GM18507 (cell line): ENCODE data around the gene UMOD.

Source experiments
- DNase-seq: peaks from one replicate; pipeline ENCODE4 v3.0.0; 2011; ENCODE audit warnings: low read depth; ENCODE audit not compliant: insufficient read length; ENCODE audit errors: extremely low spot score
- FAIRE-seq: peaks from 2 replicates; lab custom pipeline; 2011; peaks lifted over from hg19 to GRCh38; lab: Jason Lieb, UNC

Gene UMOD

DNA sequence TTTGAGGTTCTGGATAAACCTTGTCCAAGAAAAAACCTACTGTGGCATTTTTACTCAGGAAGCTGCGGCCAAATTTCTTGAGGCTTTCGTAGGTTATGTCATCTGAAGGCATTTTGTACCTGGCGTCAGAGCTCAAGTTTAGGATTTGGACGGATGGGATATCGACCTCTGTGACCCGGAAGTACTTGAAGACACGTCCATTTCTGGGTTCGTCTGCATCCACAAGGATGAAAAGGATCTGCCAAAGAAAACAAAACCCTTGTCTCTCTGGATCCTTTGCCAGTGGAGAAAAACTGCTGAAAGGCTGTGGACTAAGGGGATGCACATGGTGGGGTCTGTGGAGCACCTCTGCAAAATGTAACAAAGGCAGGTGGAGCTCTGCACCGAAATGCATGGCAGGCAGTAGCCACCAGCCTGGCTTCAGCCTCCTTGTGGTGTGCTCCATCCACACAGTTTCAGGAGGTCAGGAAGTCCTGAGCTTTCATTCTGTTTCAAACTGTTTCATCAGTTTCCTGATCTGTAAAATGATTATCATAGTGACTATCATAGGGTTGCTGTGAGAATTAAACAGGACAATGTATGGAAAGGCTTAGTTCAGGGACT, 17.0 kb upstream of the UMOD start:
- DNase-seq = no peak
- no peak for FAIRE-seq

DNA sequence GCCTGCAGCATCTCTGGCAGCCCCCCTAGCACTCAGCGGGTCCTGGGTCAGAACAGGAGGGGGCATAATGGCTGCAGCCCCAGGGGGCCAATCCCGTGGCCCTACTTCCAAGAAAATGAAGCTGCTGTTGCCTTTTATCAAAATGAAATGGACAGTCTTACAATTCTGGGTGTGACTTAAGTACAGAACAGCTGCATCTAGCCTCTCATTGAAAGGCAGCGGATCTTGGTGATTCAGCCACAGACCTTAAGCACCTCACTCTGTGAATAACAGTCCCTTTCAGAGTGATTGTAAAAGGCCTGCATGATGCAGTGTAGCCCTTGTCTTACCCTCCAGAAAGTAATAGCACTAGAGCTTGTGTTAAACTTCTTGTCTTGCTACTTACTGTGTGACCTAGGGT, 11.5 kb upstream of the UMOD start:
- FAIRE-seq = no peak
- no peak for DNase-seq

DNA sequence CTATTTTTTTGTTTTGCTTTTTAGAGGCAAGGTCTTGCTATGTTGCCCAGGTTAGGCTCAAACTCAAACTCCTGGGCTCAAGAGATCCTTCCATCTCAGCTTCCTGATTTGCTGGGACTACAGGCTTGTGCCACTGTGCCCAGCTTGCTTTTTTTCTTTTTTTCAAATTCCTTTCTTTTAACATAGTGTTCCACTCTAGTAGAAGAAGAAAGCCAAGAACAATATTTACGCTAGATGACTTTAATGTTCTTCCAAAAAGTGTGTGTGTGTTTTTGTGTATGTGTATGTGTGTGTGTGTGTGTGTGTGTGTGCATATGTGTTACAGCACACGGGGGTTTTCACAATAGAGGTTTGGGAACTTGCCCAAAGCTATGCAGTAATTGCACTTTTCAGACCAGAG, 10.7 kb upstream of the UMOD start:
- FAIRE-seq (no peak), DNase-seq (no peak)

DNA sequence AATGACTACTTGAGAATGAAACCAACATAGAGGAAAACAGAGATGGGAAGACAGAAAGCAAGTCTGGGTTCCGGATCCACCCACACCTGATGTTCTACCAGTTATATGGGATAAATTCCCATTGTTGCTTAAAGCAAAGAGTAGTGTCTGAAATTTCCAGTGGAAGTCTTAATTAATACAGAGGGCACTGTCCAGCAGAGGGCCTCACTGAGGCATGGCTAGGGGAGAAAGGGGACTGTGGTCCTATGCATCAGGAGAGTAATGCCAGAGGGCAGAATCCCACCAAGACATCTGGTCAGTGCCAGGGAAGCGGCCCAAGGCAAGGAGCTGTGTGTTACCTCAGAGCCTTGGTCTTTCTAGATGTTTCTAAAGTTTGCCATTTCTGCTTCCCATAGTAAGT, 7.5 kb upstream of the UMOD start:
- no peak for FAIRE-seq

DNA sequence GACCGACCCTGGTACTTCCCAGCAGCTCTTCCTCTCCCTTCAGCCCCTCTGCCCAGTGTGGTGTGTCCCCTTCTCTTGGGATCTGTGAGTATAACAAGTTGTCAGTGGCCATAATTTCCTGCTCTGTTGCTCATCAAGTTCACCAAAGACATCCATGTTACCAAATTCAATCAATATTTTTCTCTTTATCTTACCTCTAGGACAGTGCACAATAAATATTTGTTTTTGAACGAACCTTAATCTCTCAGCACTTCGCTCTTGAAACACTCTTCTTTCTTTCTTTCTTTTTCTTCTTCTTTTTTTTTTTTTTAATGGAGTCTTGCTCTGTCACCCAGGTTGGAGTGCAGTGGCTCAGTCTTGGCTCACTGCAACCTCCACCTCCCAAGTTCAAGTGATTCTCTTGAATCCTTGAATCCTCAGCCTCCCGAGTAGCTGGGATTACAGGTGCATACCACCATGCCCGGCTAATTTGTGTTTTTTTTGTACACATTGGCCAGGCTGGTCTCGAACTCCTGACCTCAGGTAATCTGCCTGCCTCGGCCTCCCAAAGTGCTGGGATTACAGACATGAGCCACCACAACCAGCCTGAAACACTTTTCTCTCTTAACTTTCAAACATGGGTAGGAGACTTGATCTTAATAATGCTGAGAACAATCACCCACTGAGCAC, 2.7 kb upstream of the UMOD start:
- FAIRE-seq = no peak
- DNase-seq = no peak

More for the DNA sequence above, 7.5 kb upstream of the UMOD start:
- DNase-seq = no peak

DNA sequence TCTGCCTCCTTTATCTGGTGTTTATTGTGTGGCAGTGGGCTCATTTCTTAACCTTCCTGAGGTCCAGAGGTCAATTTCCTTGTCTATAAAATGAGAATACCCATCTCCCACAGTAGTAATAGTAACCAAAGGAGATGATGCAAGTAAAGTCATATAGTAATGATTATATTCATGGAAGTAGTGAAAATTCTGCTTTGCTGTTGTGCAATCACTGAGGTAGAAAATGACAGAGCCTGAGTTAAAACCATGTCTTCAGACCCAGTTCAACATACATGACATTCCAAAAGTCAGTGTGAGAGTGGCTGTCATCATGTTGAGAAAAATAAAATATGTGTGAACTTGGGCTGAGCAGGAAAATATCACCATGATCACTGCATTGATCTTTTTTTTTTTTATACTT, 864 bp upstream of the UMOD start:
- FAIRE-seq (no peak), DNase-seq (no peak)

DNA sequence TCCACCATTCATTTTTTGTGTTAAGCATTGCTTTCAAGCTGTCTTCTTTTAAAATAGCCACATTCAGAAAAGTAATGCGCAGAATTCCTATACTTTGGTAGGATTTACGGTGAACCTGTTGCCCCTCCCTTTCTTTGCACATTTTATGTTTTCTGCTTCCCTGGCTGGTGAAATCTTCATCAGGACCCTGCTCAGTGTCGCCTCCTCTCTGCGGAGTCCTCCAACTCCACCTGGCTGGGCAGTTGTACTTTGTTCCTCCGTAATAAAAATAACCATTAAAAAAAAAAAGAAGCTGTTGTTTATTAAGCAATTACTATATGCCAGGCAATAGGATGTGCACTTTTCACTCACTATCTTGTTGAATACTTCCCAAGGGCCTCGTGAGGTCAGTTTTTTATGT, 2.9 kb downstream of the UMOD start:
- no peak for FAIRE-seq
- no peak for DNase-seq

DNA sequence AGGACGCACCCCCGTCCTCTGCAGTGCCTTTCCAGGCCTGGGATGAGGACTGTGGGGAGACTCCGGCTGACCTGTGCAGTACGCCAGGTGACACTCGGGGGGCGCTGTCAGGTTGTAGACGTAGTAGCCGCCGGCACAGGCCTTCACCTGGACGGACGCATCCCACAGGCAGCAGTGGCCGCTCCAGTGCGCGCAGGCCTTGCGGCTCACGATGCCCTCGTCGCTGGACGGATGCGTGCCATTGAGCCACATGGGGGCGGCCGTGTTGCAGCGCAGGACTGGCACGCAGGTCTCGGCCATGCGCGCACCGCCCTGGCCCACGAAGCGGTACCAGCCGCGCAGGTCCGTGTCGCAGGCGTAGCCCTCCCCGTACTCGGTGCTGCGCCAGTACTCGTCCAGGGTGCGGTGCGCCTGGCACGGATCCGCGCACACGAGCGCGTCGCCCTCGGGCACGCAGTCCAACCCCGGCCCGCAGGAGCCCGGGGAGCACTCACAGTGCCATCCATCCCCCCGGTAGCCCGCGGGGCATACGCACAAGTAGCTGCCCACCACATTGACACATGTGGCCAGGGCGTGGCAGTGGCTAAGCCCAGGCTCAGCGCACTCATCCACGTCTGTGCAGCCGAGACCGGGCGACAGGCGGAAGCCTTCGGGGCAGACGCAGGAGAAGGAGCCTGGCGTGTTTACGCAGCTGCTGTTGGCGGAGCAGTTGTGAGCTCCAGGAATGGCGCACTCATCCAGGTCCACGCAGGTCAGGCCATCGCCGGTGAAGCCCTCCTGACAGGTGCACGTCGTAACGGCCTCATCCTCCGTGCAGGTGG, 3.9 kb downstream of the UMOD start:
- FAIRE-seq (no peak), DNase-seq (no peak)

DNA sequence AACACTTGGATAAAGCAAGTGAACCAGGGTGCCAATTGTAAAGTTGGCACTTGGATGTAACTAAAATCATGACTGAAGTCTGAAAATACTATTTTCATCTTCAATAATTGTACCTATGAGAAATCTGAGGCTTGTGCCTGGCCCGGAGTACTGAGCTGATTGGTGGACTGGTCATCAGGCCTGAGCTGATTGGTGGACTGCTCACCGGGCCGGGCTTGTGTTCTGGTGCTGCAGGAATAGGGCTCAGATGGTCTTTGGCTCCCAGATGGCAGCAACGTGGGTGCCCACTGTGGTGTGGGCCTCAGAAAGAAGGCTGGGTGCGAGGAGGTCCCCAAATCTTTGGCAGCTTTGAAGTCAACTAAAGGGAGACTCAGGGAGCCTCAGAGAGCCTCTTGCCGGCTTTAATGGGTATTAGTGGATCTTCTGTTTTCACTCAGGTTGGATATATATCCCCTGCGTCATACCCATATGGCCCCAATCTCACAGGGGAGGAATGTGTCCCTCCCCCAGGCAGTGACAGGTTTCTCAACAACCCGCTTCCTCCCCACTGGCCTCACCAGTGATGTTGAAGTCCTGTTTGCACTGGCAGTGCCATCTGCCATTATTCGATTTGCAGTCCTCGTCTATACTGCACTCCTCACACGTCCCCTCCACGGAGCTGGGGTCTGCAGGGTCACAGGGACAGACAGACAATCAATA, 4.7 kb downstream of the UMOD start:
- no peak for DNase-seq
- no peak for FAIRE-seq

DNA sequence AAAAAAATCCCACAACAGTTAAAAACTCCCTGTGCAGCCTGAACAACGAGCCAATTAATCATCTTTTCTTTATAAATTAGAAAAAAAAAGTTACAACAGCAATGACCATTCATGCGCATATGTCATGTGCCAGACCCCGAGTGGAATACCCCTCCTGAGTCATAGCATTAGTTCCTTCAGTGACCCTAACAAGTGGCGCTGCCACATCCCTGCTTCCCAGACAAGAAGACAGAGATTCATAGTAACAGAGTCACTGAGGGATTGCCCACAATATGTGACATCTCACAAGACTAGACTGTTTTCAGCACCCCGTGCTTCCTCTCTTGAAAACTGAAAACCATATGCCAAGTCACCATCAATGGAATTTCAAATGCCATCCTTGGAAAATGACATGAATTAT, 7.9 kb downstream of the UMOD start:
- DNase-seq (no peak), FAIRE-seq (no peak)

DNA sequence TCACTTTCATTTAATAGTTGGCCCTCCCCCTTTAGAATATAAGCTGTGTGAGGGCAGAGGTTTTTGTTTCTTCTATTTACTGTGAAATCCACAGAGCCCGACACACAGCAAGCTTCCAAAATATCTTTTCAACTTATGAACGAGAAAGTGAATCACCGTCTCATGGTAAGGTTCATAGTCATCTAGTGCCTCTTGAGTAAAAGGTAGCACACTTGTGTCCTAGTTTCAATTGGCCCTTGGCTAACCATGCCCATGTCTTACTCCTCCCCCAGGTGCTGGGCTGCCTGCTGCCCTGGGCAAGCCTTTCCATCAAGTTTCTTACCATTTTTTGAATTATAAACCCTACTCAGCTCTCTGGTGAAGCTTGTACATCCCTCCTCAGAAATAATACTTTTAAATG, 12.8 kb downstream of the UMOD start:
- DNase-seq = no peak
- FAIRE-seq = no peak

DNA sequence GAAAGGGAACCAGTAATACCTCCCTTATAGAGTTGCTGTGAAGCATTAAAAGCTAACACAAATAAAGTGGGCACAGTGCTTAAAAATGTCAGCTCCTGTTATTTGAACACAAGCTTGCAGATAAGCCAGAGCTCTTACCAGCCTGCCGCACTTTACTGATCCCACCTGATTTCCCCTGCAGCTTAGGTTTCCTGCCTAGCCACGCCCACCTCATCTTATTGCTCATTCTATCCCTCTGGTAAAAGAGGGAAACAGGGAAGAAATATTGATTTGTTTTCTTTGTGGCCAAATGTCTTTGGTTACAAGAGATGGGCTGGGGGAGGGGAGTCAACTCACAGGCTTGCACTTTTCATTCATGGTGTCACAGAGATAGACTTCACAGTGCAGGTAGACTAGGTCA, 15.6 kb downstream of the UMOD start:
- DNase-seq (no peak), FAIRE-seq (no peak)

DNA sequence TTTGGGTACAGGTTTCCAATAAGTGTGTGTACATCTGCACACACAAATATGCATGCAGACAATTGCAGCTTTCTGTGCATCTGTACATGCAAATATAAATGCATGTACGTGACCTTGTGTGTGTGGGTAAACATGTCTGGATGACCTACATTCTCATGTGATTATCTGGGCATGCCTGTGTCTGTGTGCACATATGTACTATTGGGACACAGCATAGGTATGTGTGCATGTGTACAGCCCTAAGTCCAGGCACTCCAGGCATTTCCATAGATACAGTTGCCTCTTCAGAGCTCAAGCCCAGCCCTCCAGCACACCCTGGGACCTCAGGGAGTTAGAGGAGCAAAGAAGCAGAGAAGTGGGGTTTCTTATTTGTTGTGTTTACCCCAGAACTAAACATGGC, 18.1 kb downstream of the UMOD start:
- FAIRE-seq = no peak
- no peak for DNase-seq

DNA sequence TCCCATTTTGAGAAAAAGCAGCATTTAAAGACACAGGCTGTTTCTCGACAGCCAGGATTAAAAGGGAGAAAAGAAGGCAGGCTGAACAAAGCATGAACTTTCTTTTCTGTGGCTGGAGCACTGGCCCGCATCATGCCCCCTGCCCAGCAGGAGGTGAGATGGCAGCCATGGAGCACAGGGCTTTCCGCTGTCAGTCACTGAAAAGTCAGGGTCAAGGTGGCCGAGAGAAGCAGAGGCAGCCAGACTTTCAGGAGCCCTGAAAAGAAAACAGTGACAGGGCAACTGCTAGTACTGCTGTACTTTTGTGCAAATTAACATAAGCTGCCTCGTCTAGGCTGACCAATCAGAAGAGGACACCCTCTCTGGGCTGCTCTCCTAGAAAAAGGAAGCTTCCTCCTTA, 19.4 kb downstream of the UMOD start:
- DNase-seq (no peak), FAIRE-seq (no peak)

DNA sequence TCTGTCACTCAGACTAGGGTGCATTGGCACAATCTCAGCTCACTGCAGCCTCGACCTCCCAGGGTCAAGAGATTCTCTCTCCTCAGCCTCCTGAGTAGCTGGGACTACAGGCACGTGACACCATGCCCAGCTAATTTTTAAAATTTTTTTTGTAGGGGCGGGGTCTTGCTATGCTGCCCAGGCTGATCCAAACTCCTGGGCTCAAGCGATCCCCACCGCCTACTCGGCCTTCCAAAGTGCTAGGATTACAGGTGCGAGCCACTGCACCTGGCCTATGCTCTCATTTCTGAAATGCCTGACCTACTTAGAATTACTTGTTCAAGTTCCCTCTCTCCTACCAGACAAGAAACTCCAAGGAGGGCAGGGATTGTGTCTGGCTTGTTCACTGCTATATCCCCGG, 20.1 kb downstream of the UMOD start:
- FAIRE-seq (no peak), DNase-seq (no peak)

DNA sequence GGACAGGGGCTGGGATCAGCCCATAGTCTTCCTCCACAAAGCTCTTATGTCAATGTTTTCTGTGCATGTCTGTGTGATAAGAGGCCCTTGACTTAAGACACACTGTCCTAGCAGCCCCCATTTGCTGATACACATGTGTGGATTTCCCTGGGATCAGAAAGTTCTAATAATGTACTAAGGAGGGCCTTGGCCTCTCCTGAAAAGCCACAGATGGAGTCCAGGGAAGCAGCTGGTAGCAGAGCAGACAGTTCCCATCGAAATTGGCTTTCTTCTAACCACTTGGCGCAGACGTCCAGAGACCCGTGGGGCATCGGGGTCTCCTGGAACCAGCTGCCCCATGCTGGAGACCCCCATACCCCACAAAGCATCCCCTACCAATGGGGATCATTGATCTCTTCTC, 20.9 kb downstream of the UMOD start:
- DNase-seq = no peak
- no peak for FAIRE-seq

DNA sequence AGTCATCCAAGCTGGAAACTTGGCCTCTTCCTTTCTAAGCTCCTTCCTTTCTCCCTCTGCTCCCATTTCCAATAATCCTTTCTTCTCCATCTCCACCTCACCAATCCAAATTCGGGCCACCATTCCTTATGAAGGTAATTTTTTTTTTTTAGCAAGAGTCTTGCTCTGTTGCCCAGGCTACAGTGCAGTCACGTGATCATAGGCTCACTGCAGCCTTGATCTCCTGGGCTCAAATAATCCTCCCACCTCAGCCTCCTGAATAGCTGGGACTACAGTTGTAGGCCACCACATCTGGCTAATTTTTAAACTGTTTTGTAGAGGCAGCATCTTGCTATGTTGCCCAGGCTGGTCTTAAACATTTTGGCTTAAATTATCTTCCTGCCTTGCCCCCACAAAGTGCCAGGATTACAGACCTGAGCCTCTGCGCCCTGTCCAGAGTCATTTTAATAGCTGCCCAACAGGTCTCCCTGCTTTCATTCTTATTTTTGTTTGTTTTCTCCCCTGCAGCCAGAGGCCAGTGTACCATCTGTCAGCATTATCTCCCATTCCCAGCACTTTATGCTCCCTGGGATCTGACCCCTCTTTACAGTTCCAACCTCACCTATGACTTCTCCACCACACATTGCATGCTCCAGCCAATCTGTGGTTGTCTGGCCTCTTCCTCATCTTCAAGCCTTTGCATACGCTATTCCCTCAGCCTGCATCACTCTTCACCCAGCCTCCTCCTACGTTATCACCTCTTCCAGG, 22.9 kb downstream of the UMOD start:
- DNase-seq = no peak
- FAIRE-seq = no peak

DNA sequence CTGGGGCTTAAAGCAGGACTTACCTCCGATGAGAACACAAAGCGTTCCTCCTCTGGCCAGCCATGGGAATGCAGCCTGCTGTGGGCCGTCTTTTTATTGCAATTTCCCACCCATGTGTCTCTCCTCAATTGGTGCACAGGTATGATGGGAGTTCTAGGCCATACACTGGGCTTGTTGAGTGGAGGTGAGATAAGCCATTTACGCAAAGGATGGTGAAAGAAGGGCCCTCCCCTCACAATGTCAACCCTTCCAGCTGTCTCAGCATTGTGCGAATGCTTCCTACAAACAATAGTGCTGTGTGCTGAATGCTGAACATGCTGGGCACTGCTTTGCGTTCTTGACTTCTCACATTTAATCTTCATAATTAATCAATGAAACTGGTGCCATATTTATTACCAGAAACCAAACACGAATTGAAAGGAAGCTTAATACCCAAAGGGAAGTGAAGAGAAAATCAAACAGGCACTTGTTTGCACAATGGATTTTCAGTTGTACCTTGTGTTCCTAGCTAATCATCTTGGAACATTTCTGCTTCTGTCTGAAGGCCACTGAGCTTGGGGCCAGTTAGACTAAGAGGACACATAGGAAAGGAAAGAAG, 25.0 kb downstream of the UMOD start, which contains the start of gene GP2:
Gene GP2, minus strand, starts transcription at position 70 of the 598 bp plus-strand sequence. CDS start 1,082 bp downstream, outside the sequence.
- FAIRE-seq (no peak), DNase-seq (no peak)

DNA sequence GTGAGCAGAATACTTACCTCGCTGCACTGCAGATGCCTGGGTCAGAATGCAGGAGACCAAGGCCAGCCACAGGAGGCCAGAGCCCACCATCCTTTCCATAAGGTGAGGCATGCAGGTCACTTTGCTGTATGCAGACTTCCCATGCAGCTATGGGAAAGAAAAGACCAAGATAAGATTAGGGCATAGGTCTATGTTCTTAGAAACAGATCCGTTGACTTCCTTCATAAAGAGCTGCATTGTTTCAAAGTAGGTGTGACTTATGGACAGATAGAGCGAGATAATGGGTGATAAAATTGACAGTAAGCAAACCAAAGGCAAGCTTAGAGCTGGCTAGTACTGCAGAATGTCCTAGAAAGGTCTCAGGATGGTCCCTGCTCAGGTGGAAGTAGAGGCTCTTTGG, 26.2 kb downstream of the UMOD start:
- FAIRE-seq (no peak), DNase-seq (no peak)
